Measurements from ENCODE around the gene LAPTM4A. TPM values are rescaled to one million over a fixed set of nuclear protein-coding genes. Genes with fewer than 3 reads are reported as not detected.

LAPTM4A gene
- total RNA-seq, 2 experiments from 2014 or later = 8.4 to 26.2 TPM

- H3K4me1 ChIP-seq (ENCODE audit: insufficient read depth, low read length, poor library complexity, severe bottlenecking) = no peaks in the 10 kb centered on the region
- no TSS peak for BruUV-seq (replicated peaks)
- H3K9me3 ChIP-seq (ENCODE audit: low read length) = no peaks in the 10 kb centered on the region
- no peak overlapping the region for H3K27ac ChIP-seq (ENCODE audit: low read depth, low read length, poor library complexity, severe bottlenecking)
- POLR2A ChIA-PET = interaction anchor here (0.6 kb wide), 1 partner anchor 561 kb away, joined by 4 read pairs; no protein-coding TSS in a partner anchor
- H4K20me1 ChIP-seq (ENCODE audit: insufficient read depth, low read length) = no peaks in the 10 kb centered on the region
- H2AFZ ChIP-seq (ENCODE audit: low read length) = no peak overlapping the region
- TF ChIP-seq CTCF (conservative IDR thresholded peaks at IDR 0.05; ENCODE audit: low read length) = no peak
- no peak for TF ChIP-seq EZH2phosphoT487 (IDR thresholded peaks at IDR 0.05; ENCODE audit: borderline replicate concordance, low read depth, low read length)
- intact Hi-C loops (cut with micrococcal nuclease; ENCODE audit: unreplicated experiment) = no loop called here
- H3K79me2 ChIP-seq (ENCODE audit: insufficient read depth, low read depth, low read length) = no peaks in the 10 kb centered on the region
- no peaks in the 10 kb centered on the region for H3K36me3 ChIP-seq (ENCODE audit: insufficient read depth, low read length)
- DNase-seq (ENCODE audit: low spot score) = no peak
- H3K4me3 ChIP-seq (ENCODE audit: low read depth, low read length, poor library complexity, severe bottlenecking) = no peak overlapping the region
- no peaks in the 10 kb centered on the region for H3K9me2 ChIP-seq (ENCODE audit: insufficient read depth, low read length)
- CTCF ChIA-PET (ENCODE audit: unreplicated experiment) = no interaction called here
- no peak overlapping the region for H3K4me2 ChIP-seq (ENCODE audit: low read length)
These were observed 22.0 kb upstream of the LAPTM4A start for GRCh38 chr2:20073460-20073859.

- intact Hi-C loops (cut with micrococcal nuclease; ENCODE audit: unreplicated experiment) = no loop called here
- no peak overlapping the region for H3K4me2 ChIP-seq (ENCODE audit: low read length)
- H4K20me1 ChIP-seq (ENCODE audit: insufficient read depth, low read length) = no peaks in the 10 kb centered on the region
- no peaks in the 10 kb centered on the region for H3K9me2 ChIP-seq (ENCODE audit: insufficient read depth, low read length)
- BruUV-seq (replicated peaks) = no TSS peak
- H3K79me2 ChIP-seq (ENCODE audit: insufficient read depth, low read depth, low read length) = no peaks in the 10 kb centered on the region
- no peak overlapping the region for H3K4me3 ChIP-seq (ENCODE audit: low read depth, low read length, poor library complexity, severe bottlenecking)
- no peak overlapping the region for H2AFZ ChIP-seq (ENCODE audit: low read length)
- ChIA-PET POLR2A (no interaction called here), CTCF (ENCODE audit: unreplicated experiment) (no interaction called here)
- DNase-seq (ENCODE audit: low spot score) = no peak
- H3K27ac ChIP-seq (ENCODE audit: low read depth, low read length, poor library complexity, severe bottlenecking) = no peak overlapping the region
- H3K36me3 ChIP-seq (ENCODE audit: insufficient read depth, low read length) = no peaks in the 10 kb centered on the region
- TF ChIP-seq CTCF (conservative IDR thresholded peaks at IDR 0.05; ENCODE audit: low read length) (no peak), EZH2phosphoT487 (IDR thresholded peaks at IDR 0.05; ENCODE audit: borderline replicate concordance, low read depth, low read length) (no peak)
- no peaks in the 10 kb centered on the region for H3K9me3 ChIP-seq (ENCODE audit: low read length)
- H3K4me1 ChIP-seq (ENCODE audit: insufficient read depth, low read length, poor library complexity, severe bottlenecking) = no peaks in the 10 kb centered on the region
These were observed 21.2 kb upstream of the LAPTM4A start for GRCh38 chr2:20072436-20073158.

All from OCI-LY7 (cell line).